B cell (primary cell): ENCODE results near the gene METTL23.

Source experiments
- EZH2 ChIP-seq: IDR thresholded peaks from 2 replicates; pipeline ENCODE4 v1.6.1; 2012; ENCODE audit warnings: borderline replicate concordance, low read depth, mild to moderate bottlenecking, moderate library complexity, low read length; ENCODE audit not compliant: insufficient read depth, poor library complexity, severe bottlenecking
- TF ChIP-seq, protein P1 (sequence below): fragments of 200-600 bp; IDR thresholded peaks from one replicate; pipeline ENCODE4 v1.8.0; 2022; ENCODE audit warnings: antibody characterized with exemption, mild to moderate bottlenecking

- TF ChIP-seq, protein P1, sequence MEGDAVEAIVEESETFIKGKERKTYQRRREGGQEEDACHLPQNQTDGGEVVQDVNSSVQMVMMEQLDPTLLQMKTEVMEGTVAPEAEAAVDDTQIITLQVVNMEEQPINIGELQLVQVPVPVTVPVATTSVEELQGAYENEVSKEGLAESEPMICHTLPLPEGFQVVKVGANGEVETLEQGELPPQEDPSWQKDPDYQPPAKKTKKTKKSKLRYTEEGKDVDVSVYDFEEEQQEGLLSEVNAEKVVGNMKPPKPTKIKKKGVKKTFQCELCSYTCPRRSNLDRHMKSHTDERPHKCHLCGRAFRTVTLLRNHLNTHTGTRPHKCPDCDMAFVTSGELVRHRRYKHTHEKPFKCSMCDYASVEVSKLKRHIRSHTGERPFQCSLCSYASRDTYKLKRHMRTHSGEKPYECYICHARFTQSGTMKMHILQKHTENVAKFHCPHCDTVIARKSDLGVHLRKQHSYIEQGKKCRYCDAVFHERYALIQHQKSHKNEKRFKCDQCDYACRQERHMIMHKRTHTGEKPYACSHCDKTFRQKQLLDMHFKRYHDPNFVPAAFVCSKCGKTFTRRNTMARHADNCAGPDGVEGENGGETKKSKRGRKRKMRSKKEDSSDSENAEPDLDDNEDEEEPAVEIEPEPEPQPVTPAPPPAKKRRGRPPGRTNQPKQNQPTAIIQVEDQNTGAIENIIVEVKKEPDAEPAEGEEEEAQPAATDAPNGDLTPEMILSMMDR, result no peak
- no peak for TF ChIP-seq EZH2
Measured at GRCh38 chr17:76695059-76695831, 31.4 kb upstream of the METTL23 start.
